Glomerular visceral epithelial cell (primary cell): ENCODE data around the gene DAD1.

Source experiments
- DNase-seq: peaks from one replicate; pipeline ENCODE4 v3.0.0-alpha.2; 2016; ENCODE audit errors: extremely low spot score

The DAD1 gene

DNA sequence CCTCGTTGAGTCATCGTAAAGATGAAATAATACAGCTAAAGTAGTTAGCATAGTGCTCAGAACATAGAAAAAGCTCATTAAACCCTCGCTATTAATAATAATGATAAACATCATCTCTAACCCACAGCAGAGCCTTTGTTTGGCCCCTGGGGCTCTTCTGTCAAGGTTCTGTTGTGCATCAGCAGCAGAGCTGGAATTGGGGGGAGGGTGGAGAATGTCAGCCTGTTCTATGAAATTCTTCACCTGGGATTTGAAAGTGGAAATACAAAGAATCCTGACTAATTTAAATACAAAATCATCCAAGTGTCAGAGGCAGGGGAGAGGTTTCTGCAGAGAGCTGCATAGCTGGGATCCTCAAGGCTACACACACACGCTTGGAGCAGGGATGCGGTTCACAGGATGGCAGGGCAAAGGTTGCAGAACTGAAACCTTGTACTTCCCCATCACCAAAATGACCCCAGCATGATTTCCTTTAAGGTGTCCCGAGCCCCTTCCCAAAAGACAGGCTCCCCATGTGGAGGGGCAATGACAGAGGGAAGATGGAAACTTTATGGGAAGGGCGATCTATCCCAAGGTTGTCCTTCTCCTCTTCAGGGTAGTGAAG lies 71.8 kb downstream of the DAD1 start:
- DNase-seq, result no peak

DNA sequence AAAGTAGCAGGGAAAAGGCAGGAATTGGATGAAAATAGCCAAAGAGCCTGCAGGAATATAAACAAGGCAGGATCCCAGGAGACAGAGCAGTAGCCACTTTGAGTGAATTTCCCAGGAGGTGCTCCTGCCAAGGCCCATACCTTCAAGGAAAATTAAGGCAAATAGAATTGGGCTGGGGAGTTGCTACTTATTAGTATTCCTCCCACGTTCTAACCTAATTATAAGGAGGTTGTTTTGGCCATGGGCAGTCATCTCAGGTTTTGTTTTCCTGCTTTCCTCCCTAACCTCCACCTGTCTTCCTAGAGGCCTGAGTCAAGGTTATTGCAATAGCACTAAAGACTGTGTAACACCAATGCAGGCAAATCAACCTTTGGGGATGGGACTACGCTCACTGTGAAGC lies 73.1 kb downstream of the DAD1 start:
- DNase-seq, result no peak
